GM12878 (cell line): ENCODE results near the gene KLHL18. TPM values are rescaled to one million over a fixed set of nuclear protein-coding genes. Genes with fewer than 3 reads are reported as not detected.
A peak's percentile ranks its signal among the peaks of the same experiment; 100 is the strongest.

Source experiments
- ATF2 ChIP-seq: IDR thresholded peaks from 2 replicates; pipeline ENCODE4 v1.6.1; 2012; ENCODE audit warnings: low read length, inconsistent platforms
- CHD1 ChIP-seq: IDR thresholded peaks from 2 replicates; pipeline ENCODE4 v1.6.1; 2012; ENCODE audit warnings: low read depth, low read length, improper control_type of control experiment
- GABPA ChIP-seq: IDR thresholded peaks from 2 replicates; pipeline ENCODE4 v1.6.1; 2014; ENCODE audit warnings: antibody characterized with exemption, low read depth, mild to moderate bottlenecking, inconsistent platforms
- HDAC6 ChIP-seq: fragments of 200-600 bp; sonication (generic); IDR thresholded peaks from one replicate; pipeline ENCODE4 v1.8.0; 2017; ENCODE audit warnings: antibody characterized with exemption; ENCODE audit not compliant: unreplicated experiment
- IRF4 ChIP-seq: IDR thresholded peaks from 2 replicates; pipeline ENCODE4 v1.6.1; 2011; ENCODE audit warnings: low read depth, low read length
- JUNB ChIP-seq: IDR thresholded peaks from 2 replicates; pipeline ENCODE4 v1.6.1; 2016; ENCODE audit warnings: antibody characterized with exemption, mild to moderate bottlenecking
- JUND ChIP-seq: IDR thresholded peaks from 2 replicates; pipeline ENCODE4 v1.6.1; 2012; ENCODE audit warnings: low read depth, mild to moderate bottlenecking, low read length, improper control_type of control experiment, moderate library complexity
- MTA2 ChIP-seq: fragments of 450-650 bp; IDR thresholded peaks from 2 replicates; pipeline ENCODE4 v1.6.1; 2016; ENCODE audit warnings: low read depth, mild to moderate bottlenecking, moderate library complexity
- NBN ChIP-seq: fragments of 450-650 bp; IDR thresholded peaks from 2 replicates; pipeline ENCODE4 v1.6.1; 2016
- NFXL1 ChIP-seq: fragments of 450-650 bp; IDR thresholded peaks from 2 replicates; pipeline ENCODE4 v1.6.1; 2017; ENCODE audit warnings: antibody characterized with exemption, mild to moderate bottlenecking, borderline replicate concordance
- NR2F1 ChIP-seq: fragments of 450-650 bp; conservative IDR thresholded peaks from 2 replicates; pipeline ENCODE4 v1.6.1; 2017; ENCODE audit warnings: mild to moderate bottlenecking
- PBX3 ChIP-seq: IDR thresholded peaks from 2 replicates; pipeline ENCODE4 v1.6.1; 2011; ENCODE audit warnings: mild to moderate bottlenecking, low read depth, low read length, moderate library complexity; ENCODE audit not compliant: insufficient replicate concordance
- RAD21 ChIP-seq: IDR thresholded peaks from 2 replicates; pipeline ENCODE4 v1.6.1; 2011; ENCODE audit warnings: mild to moderate bottlenecking, low read depth, low read length, moderate library complexity; ENCODE audit not compliant: insufficient read depth
- RB1 ChIP-seq: fragments of 450-650 bp; formaldehyde crosslinking; IDR thresholded peaks from 2 replicates; pipeline ENCODE4 v1.6.1; 2017; ENCODE audit warnings: mild to moderate bottlenecking, borderline replicate concordance
- REST ChIP-seq: IDR thresholded peaks from 2 replicates; pipeline ENCODE4 v1.6.1; 2012; ENCODE audit warnings: mild to moderate bottlenecking, low read depth, low read length
- SIX5 ChIP-seq: IDR thresholded peaks from 2 replicates; pipeline ENCODE4 v1.6.1; 2011; ENCODE audit warnings: mild to moderate bottlenecking, low read depth, low read length, moderate library complexity; ENCODE audit not compliant: severe bottlenecking
- TBL1XR1 ChIP-seq: IDR thresholded peaks from 2 replicates; pipeline ENCODE4 v1.6.1; 2012; ENCODE audit warnings: low read depth, low read length, improper control_type of control experiment
- TCF3 ChIP-seq: IDR thresholded peaks from 2 replicates; pipeline ENCODE4 v1.6.1; 2012; ENCODE audit warnings: low read depth, mild to moderate bottlenecking, low read length, borderline replicate concordance; ENCODE audit not compliant: insufficient read depth
- polyA plus RNA-seq, 11 experiments: library from polyadenylated mRNA; depleted of rRNA in 4 of 11; unstranded in 6 of 11; stranded (reverse) in 5 of 11; fragments of >200 nt; fragmentation: Nextera tagmentation in 4 of 11; fragmentation: Illumina TruSeq in 1 of 11; extraction: Ambion mirVana in 4 of 11; extraction: Trizol in 1 of 11; gene quantifications; 1 replicate in 1 of 11; 2 replicates in 10 of 11; pipeline versions ENCODE4 v1.2.1 to v1.2.3, GENCODE V29; 2011 to 2016; ENCODE audit warnings: inconsistent platforms in 2 of 11, missing spikeins in 2 of 11, low read depth in 1 of 11
- total RNA-seq, 4 experiments: library from RNA; depleted of rRNA in 3 of 4; stranded (reverse); fragments of >200 nt in 3 of 4; fragmentation: Illumina TruSeq in 1 of 4; extraction: Trizol in 1 of 4; gene quantifications; 2 replicates each; pipeline versions ENCODE4 v1.2.1 to v1.2.3, GENCODE V29; 2013 to 2021
- TF ChIP-seq, protein P1 (sequence below): fragments of 450-650 bp; IDR thresholded peaks from 2 replicates; pipeline ENCODE4 v1.6.1; 2018; ENCODE audit warnings: mild to moderate bottlenecking, low read depth, moderate library complexity; ENCODE audit not compliant: partially characterized antibody
- TF ChIP-seq, protein P2 (sequence below): fragments of 450-650 bp; IDR thresholded peaks from 2 replicates; pipeline ENCODE4 v1.6.1; 2017; ENCODE audit warnings: borderline replicate concordance

Gene KLHL18
- total and polyA plus RNA-seq, 10 of the 15 experiments (the other 5 are each of a cell fraction or from before 2014, with no cell fraction given), result 24.0 to 69.8 (median 51.7) TPM

- TF ChIP-seq ATF2 (peak; percentile 29; the same call in 1 of the 2 replicates), REST (0 out of 2 replicates have a peak, but pooled peaks have one; percentile 6), NFXL1 (no peak), TBL1XR1 (no peak), SIX5 (no peak), RAD21 (no peak), CHD1 (no peak), NBN (peak; percentile 98), MTA2 (peak; percentile 34), PBX3 (peak; percentile 3), RB1 (no peak), NR2F1 (peak; percentile 47; the same call in 1 of the 2 replicates), JUND (no peak), JUNB (no peak), TCF3 (peak; percentile 89; the same call in 1 of the 2 replicates), IRF4 (peak; percentile 80), GABPA (peak; percentile 95), HDAC6 (no peak)
- TF ChIP-seq, protein P1, sequence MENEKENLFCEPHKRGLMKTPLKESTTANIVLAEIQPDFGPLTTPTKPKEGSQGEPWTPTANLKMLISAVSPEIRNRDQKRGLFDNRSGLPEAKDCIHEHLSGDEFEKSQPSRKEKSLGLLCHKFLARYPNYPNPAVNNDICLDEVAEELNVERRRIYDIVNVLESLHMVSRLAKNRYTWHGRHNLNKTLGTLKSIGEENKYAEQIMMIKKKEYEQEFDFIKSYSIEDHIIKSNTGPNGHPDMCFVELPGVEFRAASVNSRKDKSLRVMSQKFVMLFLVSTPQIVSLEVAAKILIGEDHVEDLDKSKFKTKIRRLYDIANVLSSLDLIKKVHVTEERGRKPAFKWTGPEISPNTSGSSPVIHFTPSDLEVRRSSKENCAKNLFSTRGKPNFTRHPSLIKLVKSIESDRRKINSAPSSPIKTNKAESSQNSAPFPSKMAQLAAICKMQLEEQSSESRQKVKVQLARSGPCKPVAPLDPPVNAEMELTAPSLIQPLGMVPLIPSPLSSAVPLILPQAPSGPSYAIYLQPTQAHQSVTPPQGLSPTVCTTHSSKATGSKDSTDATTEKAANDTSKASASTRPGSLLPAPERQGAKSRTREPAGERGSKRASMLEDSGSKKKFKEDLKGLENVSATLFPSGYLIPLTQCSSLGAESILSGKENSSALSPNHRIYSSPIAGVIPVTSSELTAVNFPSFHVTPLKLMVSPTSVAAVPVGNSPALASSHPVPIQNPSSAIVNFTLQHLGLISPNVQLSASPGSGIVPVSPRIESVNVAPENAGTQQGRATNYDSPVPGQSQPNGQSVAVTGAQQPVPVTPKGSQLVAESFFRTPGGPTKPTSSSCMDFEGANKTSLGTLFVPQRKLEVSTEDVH, result peak; percentile 95
- TF ChIP-seq, protein P2, sequence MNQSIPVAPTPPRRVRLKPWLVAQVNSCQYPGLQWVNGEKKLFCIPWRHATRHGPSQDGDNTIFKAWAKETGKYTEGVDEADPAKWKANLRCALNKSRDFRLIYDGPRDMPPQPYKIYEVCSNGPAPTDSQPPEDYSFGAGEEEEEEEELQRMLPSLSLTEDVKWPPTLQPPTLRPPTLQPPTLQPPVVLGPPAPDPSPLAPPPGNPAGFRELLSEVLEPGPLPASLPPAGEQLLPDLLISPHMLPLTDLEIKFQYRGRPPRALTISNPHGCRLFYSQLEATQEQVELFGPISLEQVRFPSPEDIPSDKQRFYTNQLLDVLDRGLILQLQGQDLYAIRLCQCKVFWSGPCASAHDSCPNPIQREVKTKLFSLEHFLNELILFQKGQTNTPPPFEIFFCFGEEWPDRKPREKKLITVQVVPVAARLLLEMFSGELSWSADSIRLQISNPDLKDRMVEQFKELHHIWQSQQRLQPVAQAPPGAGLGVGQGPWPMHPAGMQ, result no peak
Measured at GRCh38 chr3:47282424-47283192, at the start of gene KLHL18, which contains the start of gene KIF9 (continued).
